Posterior cingulate gyrus (tissue), 11 donors: ENCODE data around the gene ACVR2B.

Experiments used
- DNase-seq, 10 donors: peaks; one replicate each; pipeline versions ENCODE4 v3.0.0 to v3.0.0-alpha.2; 2020 to 2021; ENCODE audit warnings: mixed read lengths in 3 of 10
- intact Hi-C: fragments of 100-400 bp; cut with DNase I; formaldehyde crosslinking; loops from one replicate; pipeline ENCODE4 v1.15.1; 2023

The ACVR2B gene

GRCh38 chr3:38519651-38520050 lies 66.0 kb downstream of the ACVR2B start:
- no peak for DNase-seq
- intact Hi-C loops = loop anchor here (2.0 kb wide), 1 partner anchor 325 kb away; no protein-coding TSS in a partner anchor

GRCh38 chr3:38521391-38521987 lies 67.8 kb downstream of the ACVR2B start:
- intact Hi-C loops = loop anchor here (1.0 to 2.0 kb wide), 3 partner anchors 129 to 323 kb away; no protein-coding TSS in a partner anchor
- peak in 6 of 10 donors; percentile 65 to 87 (median 72) for DNase-seq

- peak in 1 of 10 donors; percentile 82 for DNase-seq
- intact Hi-C loops = no loop called here
These were observed 68.3 kb downstream of the ACVR2B start for GRCh38 chr3:38522002-38522401.

GRCh38 chr3:38524141-38524739 lies 70.5 kb downstream of the ACVR2B start:
- intact Hi-C loops = no loop called here
- DNase-seq = no peak

- no peak for DNase-seq
- intact Hi-C loops = no loop called here
These were observed 73.1 kb downstream of the ACVR2B start for GRCh38 chr3:38526792-38527191.

GRCh38 chr3:38528457-38528856 lies 74.8 kb downstream of the ACVR2B start:
- no peak for DNase-seq
- intact Hi-C loops = no loop called here

GRCh38 chr3:38532529-38532928 lies 78.8 kb downstream of the ACVR2B start:
- intact Hi-C loops = no loop called here
- no peak for DNase-seq

- intact Hi-C loops = no loop called here
- DNase-seq = no peak
These were observed 79.7 kb downstream of the ACVR2B start for GRCh38 chr3:38533285-38533976.

- intact Hi-C loops = no loop called here
- DNase-seq = no peak
These were observed 80.5 kb downstream of the ACVR2B start for GRCh38 chr3:38534180-38534579.

- intact Hi-C loops = no loop called here
These were observed 80.9 kb downstream of the ACVR2B start for GRCh38 chr3:38534604-38535003.

GRCh38 chr3:38536671-38537070 lies 83.0 kb downstream of the ACVR2B start:
- no peak for DNase-seq
- intact Hi-C loops = no loop called here

More at GRCh38 chr3:38534604-38535003, 80.9 kb downstream of the ACVR2B start:
- no peak for DNase-seq

GRCh38 chr3:38538773-38539353 lies 85.2 kb downstream of the ACVR2B start:
- intact Hi-C loops = no loop called here
- no peak for DNase-seq

- DNase-seq = no peak
- intact Hi-C loops = no loop called here
These were observed 88.1 kb downstream of the ACVR2B start for GRCh38 chr3:38541806-38542205.
